ENCODE results near the gene EDN3.

Gene EDN3

DNA sequence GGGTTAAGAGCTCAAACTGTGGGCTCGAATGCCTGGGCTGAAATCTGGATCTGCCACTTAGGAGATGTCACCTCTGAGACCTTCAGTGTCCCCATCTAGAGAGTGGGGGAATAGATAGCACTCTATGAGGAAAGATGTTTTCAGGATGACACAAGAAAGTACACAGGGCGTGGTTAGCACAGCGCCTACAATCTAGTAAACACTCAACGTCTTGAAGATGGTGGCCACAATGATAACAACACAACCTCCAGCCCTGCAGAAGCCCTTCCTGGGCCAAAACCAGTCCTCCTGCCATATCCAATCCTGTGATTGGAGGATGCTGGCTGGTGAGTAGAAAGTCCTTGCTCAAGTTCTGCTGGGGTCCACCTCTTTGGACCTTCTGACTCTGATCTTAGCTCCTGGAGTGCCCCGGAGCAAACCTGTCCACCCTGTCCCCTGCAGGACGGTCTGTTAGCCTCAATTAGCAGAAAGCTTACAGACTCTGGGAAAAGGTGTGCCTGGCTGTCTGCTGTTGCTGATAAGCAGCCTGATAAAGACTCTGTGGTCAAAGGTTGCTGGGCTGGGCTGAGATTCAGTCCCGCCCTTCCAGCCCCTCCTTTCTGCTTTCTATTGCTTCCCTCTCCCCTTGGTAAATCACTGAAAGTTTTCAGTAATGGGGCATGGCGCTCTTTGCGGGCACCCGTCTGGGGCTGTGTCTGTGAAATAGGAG is 8.2 kb downstream of the EDN3 start:
- DNase-seq (ENCODE audit: low spot score) = no peak

GRCh38 chr20:59309218-59309617 is 8.8 kb downstream of the EDN3 start:
- no peak for DNase-seq (ENCODE audit: low spot score)

- no peak for DNase-seq (ENCODE audit: low spot score)
These were observed 14.6 kb downstream of the EDN3 start for GRCh38 chr20:59314997-59315396.

DNA sequence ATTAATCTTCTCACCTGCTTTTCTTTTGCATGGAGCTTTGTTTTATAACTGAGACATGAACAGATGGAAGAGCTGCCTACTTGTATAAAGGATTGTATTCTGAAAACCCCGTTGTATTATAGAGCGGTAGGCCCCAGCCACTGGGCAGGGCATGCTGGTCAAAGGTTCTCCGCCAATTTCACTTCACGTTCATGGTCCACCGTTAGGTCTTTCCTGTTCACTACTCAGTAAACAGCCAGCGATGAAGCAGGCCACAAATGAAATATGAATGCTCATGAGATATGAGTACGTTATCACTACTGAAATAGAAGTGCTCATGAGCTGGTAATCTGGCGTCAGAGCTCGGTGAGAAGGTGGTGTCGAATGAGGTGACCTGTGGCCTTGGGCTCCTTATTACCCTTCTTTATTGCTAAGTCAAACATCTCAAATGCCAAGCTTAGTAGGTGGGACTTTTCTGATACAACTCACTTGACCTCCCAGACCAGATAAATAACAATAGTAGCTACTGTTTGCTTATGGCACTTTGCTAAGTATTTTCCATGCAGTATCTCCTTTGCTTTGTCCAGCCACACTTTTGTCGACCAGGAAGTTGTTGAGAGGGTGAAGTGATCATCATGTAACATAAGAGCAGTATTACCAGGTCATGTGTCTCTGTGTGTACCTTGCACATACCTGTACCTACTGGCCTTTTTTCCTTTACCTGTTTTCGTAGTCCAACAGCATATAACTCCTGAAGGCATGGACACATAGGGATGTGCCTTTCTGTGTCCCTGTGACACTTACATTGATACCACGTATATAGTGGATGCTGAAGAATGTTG is 16.7 kb downstream of the EDN3 start:
- no peak for DNase-seq (ENCODE audit: low spot score)

DNA sequence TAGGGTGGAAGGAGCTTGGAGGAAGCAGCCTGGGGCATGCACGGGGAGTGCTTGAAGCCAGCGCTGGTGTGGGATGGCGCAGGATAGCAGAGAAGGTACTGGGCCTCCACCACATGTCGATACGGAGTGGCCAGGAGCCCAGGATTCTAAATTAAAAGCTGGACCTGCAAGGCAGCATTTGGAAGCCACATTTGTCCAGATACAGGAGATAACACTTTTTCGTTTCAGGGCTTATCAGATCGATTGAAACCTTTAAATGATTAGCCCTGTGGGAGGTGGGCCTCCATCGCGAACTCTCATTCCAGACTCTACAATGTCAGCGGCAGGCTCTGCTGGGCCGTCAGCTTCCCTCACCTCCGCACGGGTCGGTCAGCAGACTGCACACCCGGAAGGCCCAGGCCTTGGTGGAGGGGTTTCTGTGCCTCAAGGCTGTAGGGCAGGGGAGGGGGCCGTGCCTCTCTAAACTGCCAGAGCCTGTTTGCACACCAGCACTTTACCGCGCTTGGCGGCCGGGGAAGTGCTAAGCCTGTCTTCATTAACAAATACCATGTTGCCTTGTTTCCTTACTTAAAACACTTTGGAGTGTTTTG is 17.9 kb downstream of the EDN3 start:
- DNase-seq (ENCODE audit: low spot score) = no peak

GRCh38 chr20:59318803-59319202 is 18.4 kb downstream of the EDN3 start:
- DNase-seq (ENCODE audit: low spot score) = no peak

DNA sequence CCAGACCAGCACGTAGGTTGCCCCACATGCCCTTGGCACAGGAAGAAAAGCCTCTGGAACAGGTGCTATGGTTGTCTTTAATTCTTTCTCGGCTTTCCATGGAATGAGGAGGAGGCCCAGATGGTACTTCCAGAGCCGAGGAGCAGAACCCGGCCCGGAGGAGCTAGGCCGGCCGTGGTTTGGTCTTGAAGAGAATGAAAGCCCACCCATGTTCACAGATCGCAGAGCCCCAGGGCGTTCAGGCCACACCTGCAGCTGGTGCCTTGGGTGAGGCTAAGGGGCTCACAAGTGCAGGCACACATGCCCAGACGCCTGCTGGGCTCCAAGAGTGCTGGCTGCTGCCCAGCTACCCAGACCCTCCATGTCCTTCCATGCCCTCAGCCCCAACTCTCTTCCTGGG is 20.0 kb downstream of the EDN3 start:
- DNase-seq (ENCODE audit: low spot score) = no peak

DNA sequence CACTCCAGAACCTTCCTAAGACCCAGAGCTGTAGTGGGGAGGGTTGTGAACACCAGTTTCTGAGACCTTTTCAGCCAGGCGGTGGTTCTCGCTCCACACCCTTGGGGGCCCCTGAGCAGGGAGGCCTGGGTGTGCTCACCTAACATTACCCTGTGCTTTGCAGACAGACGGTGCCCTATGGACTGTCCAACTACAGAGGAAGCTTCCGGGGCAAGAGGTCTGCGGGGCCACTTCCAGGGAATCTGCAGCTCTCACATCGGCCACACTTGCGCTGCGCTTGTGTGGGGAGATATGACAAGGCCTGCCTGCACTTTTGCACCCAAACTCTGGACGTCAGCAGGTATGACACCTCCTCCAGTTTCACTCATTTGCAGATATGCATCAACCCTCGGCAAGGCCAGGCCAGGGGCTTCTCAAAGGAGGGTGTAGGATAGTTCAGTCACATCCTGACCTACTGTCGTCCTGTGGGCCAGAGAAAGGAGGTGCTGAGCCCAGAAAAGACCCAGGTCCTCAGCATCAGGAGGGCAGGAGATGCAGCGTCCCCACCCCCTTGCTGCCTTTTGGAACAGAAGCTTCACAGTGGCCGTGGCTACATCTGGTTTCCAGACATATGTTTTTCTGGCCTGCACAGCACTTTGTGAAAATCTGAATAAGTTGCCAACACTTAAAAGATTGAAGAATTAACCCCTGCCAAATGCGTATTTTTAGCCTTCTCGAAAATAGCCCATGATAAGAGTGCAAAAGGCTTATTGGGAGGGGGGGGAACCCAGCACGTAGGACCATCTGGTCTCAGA is 20.6 kb downstream of the EDN3 start:
- no peak for DNase-seq (ENCODE audit: low spot score)

- DNase-seq (ENCODE audit: low spot score) = no peak
These were observed 21.7 kb downstream of the EDN3 start for GRCh38 chr20:59322081-59322480.

DNA sequence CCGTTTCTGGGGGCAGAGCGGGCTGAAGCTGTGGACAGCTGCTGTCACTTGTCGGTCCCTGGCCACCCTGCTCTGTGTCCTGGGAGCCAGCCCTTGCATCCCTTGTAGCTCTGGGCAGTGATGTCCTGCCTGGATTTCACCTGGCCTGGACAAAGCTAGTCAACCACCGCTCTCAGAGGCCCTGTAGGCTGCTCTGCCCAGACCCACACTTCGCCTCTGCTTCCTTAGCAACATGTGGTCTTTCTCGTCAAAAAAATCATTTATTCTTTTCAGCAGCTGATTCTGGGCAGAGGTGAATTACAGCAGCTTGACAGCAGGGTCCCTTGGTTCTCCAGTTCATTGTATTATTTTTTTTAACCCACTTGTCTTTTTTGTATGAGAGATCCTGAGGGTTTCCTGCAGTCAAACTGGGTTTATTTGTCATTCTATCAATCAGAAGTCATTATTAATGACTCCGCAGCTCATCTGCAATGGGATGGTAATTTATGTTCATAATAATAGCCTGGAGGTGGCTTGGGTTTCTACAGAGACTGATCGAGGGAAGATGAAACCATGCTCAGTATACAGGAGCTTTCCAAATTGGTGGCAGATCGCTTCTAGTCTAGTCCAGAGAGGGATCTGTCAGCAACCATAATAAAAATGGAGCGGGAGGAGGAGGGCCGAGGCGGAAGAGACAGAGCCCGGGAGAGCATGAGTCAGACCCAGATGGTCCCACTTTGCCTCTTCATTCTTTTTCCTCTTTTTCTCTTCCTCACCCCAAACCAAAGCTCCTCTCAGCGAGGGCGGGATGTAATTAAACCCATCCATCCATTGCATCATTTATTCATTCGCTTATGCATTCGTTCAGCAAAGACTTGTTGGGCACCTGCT is 22.4 kb downstream of the EDN3 start:
- DNase-seq (ENCODE audit: low spot score) = no peak

- no peak for DNase-seq (ENCODE audit: low spot score)
These were observed 23.3 kb downstream of the EDN3 start for GRCh38 chr20:59323731-59324130.

DNA sequence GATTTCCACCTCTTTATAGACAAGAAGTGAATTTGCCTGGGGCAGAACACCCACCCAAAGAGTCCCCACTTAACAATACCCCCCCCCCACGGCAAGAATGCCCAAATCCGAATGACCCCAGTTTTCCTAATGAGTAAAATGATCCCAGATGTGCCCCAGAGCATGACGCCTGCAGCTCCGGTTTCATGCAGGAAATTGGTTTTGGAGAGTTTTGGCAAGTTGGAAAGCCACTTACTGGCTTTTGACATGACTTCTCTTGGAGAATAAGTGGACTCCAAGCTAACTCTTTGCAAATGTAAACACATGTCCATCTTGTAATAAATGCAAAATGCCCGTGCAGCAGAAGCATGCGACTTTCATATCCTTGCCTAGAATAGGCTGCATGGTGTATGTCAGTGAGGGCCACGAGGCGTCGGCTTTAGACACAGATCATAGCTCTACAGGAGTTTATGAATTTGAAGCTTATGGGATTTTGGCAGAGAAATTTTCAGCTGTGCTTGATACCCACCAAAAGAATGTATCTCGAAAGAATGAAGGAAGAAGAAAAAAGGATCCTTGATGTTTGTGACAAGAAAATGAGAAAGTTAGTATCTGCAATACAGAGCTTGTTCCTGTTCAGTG is 24.2 kb downstream of the EDN3 start:
- no peak for DNase-seq (ENCODE audit: low spot score)

GRCh38 chr20:59325142-59325523 is 24.7 kb downstream of the EDN3 start:
- no peak for DNase-seq (ENCODE audit: low spot score)

DNA sequence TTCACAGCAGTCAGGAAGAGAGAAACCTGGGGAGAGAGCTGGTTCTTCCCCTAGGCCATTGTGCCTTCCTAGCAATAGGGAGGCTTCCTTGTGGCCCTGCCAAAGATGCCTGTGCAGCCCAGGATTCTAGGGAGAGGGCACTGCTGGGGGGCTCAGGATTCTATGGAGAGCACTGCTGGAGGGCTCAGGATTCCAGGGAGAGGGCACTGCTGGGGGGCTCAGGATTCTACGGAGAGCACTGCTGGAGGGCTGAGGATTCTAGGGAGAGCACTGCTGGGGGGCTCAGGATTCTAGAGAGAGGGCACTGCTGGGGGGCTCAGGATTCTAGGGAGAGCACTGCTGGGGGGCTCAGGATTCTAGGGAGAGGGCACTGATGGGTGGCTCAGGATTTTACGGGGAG is 25.8 kb downstream of the EDN3 start:
- DNase-seq (ENCODE audit: low spot score) = no peak

DNA sequence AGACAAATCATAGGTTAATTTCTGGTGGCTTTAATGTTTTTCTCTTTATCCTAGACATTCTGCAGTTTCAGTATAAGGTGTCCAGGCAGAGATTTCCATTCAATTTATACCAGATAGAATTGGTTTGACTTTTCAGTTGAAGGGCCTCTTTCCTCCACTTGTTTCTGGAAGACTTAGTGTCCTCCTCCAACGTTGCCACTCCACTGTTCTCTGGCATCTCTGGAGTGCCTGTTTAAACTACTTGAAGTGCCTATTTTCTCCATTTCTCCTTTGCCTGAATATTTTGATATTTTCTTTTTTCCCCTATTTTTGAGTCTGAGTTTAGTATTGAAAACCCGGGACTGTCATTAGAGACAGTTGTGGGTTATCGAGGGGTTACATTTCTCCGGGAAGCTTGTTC is 27.7 kb downstream of the EDN3 start:
- no peak for DNase-seq (ENCODE audit: low spot score)

DNA sequence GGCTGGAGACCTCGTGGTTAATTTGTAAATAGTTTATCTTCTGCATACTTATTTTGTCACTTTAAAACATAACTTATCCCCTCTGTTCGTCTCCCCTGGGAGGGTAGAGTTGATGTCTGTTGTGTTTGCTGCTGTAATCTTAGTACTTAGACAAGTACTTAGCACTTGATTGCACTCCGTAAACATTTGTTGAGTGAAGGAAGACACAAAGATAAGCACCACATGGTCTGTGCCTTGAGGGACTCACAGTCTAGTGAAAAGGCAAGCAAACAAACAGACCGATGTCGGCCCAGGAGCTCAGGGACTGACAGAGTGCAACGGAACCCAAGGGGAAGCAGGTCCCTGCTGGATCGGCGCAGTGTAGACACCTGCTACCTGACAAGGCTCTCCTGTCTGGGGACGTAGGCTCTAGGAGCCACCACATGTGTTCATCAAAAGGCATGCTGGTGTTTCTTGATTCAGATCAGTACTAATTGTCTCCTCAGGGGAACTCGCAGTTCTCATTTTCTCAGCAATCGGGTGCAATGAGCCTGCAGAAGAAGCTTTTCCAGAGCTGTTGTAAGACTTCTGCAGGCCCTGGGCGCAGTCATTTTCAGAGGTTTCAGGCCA is 31.4 kb downstream of the EDN3 start:
- DNase-seq (ENCODE audit: low spot score) = no peak

GRCh38 chr20:59333260-59333845 is 32.9 kb downstream of the EDN3 start:
- DNase-seq (ENCODE audit: low spot score) = no peak

- no peak for DNase-seq (ENCODE audit: low spot score)
These were observed 33.5 kb downstream of the EDN3 start for GRCh38 chr20:59333951-59334350.

GRCh38 chr20:59334651-59335300 is 34.4 kb downstream of the EDN3 start:
- no peak for DNase-seq (ENCODE audit: low spot score)

GRCh38 chr20:59335377-59335776 is 35.0 kb downstream of the EDN3 start:
- no peak for DNase-seq (ENCODE audit: low spot score)

Data from germinal center (tissue), 1 donor.